GM19452 (cell line): ENCODE results near the gene SUCLG1.
A peak's percentile ranks its signal among the peaks of the same experiment; 100 is the strongest.
"Not testable (repeated sequence)": the region's sequence is repeated elsewhere in the genome, so short reads cannot be mapped to it uniquely, and the experiment has no call there.

Experiments used
- ATAC-seq: cut with Tn5 transposase; IDR thresholded peaks from one replicate; pipeline ENCODE4 v1.9.1; 2021; ENCODE audit not compliant: unreplicated experiment

Gene SUCLG1

DNA sequence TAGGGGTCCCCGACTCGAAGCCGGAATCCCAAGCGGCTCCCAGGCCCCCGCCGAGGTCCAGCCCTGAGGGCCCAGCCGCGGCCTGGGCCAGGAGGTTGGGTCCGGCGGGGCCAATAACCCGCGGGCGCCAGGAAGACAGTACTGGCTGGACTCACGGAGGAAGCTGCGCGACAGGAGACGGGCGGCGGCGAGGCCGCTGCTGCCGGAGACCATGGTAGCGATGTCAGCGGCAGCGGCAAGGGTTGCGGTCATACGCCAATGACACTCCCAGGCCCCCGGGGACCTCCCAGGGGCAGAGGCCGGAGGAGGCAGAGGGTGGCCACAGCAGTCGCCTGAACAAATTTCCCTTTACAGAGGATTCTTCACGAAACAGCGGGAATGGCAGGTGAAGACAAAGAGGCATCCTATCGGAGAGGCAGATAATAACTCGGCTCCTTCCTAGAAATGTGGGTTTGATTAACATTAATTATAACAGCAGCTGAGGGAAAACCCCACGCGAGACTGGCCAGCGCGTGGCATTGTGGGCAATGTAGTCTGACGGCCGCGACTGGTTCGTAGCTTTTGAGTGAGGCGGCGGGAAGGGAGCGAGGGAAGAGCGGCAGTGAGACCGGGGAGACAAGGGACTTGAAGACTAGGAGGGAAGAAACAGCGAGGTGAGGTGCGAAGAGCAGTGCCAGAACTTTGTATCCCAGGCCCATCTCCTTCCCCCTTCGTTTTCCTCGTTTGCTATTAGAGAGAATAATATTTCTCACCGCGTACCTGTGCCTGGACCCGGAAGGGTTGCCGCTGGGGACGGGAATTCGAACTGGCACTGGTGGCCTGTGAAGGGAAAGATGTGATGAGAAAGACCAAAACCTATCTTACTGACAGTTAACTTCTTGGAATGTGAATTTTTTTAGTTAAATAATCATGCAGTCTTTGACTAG, at the start of gene SUCLG1:
TSS of gene SUCLG1 (minus strand) at position 263 of the 926 bp plus-strand sequence. CDS start at position 252, 11 bp downstream.
- peak; percentile 96 for ATAC-seq

GRCh38 chr2:84498150-84498799, 39.2 kb upstream of the SUCLG1 start:
- no peak for ATAC-seq

DNA sequence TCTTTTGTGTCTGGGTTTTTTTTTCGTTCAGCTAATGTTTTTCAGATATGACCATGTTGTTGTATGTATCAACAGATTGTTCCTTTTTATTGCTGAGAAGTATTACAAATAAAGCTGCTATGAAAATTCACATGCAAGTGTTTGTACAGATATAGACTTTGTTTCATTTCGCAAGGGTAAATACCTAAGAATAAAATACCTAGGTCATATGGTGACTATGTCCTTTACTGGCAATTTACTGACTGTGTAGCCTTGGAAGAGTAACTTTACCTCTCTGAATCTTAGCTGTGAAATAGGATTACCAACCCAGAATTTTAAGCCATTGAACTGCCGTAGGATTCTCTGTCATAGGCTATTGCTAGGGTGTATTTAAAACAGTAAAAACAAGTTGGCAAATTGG, 38.2 kb upstream of the SUCLG1 start:
- ATAC-seq, result no peak

- no peak for ATAC-seq
These were observed 37.3 kb upstream of the SUCLG1 start for GRCh38 chr2:84496386-84496785.

- peak; percentile 79 for ATAC-seq
These were observed 36.6 kb upstream of the SUCLG1 start for GRCh38 chr2:84495539-84496146.

- no peak for ATAC-seq
These were observed 35.0 kb upstream of the SUCLG1 start for GRCh38 chr2:84494070-84494469.

DNA sequence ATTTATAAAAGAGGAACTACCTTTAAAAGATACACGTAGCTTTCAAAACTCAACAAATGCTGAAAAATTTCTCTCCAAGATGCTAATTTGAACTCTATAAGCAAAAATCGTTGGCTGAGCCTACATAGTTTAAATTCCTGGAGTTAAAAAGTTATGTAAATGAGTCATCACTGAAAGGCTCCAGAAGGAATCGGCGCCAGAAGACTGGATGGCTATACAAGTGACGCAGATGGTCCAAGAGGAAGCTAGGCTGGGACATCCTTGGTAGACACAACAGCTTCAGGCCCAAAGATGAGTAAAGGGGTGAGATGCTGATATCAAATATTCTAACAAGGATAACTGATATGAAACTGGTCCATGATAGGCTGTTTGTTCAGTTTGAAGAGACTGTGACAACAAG, 34.4 kb upstream of the SUCLG1 start:
- no peak for ATAC-seq

- no peak for ATAC-seq
These were observed 33.5 kb upstream of the SUCLG1 start for GRCh38 chr2:84492571-84492970.

- ATAC-seq, result no peak
These were observed 32.7 kb upstream of the SUCLG1 start for GRCh38 chr2:84491741-84492140.

DNA sequence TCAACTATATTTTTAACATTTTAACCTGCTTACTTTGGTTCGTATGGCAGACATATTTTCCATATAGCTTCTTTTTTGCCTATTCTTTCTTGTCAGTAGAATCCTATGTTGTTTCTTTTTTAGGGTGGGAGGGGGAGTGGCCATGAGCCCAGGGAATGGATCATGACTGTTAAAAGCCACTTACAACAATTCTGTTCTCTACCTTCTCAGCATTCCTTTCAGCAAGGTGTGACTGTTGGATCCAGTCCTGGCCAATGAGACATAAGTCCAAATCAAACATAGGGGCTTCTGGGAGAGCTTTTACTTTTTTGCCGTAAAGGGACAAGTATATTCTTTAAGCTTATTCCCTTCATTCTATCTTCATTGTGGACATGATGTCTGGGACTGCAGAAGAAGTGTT, 32.2 kb upstream of the SUCLG1 start:
- no peak for ATAC-seq

DNA sequence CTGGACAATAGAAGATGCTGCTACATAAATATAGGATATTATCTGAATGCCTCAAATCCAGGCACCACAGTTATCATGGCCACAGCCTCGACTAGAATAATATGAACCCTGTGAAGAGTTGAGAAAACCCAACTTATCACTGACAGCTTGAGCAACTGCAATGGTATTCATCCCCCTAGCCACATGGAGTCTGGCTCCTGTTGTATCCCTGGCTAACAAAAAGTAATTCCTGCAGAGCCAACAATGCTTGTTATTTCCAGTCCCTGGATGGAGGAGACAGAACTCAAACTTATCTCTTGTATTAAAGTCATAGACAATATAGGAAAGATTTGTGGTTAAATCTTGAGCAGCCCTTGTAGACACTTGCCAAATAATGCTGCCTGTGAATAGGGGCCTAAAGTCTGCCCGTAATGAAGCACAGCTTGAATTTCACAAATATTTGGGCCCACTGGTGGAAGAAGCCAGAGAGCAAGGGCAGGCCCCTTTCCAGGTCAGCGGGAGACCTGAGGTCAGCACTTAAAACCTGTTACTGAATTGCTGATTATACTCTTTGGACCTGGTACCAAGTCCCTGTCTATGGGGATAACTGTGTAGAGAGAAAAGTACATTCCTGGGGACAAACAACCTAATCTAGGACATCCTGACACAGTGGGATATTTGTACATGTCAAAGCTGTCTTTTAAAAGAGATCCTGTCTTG, 28.4 kb upstream of the SUCLG1 start:
- ATAC-seq, result no peak

DNA sequence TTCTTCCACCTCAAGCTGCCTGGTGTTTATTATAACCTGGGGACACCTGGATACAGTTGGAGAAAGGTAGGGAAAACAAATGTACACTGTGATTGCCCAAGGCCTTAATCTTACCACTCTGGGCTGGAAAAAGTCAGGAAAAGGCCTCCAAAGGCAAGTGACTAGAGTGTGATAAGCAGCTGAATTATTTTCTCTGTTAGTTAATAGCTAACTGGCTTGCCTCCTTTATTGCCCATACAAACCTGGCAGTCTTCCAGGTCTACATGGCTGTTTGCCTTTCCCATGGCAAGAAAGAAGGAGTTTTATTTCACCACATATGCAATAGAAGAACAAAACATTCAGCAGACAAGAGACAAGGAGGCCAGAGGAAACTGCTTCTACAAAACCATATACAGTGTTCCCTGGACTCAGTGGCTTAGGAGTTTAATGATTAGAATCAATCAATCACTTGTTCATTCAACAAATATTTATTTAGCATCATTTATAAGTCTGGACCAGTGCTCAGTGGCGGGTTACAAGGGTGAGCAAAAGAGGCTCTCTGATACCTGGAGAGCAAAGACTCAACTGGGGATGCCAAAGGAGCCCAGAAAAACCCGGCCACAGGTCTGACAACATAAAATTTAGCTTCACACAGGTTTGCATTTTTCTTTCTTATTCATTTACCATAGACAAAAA, 27.5 kb upstream of the SUCLG1 start:
- ATAC-seq, result no peak

GRCh38 chr2:84483320-84483719, 24.2 kb upstream of the SUCLG1 start:
- ATAC-seq, result no peak

DNA sequence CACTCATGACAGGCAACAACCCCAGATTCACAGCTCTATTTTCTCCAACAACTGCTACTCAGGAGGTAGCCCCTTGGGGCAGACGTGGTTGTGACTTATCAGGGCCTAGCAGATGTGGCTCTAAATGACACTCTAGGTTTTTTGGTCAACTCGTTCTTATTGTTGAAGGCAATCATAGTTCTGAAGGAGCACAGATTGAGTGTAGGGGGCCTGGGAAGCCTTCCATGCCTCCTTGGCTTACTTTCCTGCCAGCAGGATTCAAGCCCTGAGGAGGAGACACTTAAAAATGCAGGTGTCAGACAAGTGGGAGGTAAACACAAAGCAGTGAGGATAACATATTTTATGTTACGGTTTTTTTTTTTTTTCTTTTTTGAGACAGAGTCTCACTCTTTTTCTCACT, 23.5 kb upstream of the SUCLG1 start:
- no peak for ATAC-seq

GRCh38 chr2:84481702-84482101, 22.6 kb upstream of the SUCLG1 start:
- no peak for ATAC-seq

GRCh38 chr2:84478867-84479266, 19.8 kb upstream of the SUCLG1 start:
- ATAC-seq, result no peak

DNA sequence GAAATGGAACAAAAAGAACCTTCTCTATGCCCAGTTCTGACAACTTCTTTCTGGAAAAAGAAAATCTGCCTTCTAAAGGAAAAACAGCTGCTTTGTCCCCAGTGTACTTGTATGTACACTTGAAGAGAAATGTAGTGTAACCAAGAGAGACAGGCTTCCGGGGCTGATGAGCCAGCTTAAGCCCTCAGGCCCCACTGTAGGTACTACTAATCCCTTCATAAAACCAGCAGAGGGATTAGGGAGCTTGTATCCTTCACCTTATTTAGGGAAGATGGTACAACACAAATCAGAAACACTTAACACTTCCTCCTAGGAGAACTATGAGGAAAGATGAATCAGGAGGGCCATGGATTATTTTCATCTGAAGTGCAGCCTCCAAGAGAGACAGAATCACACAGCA, 18.8 kb upstream of the SUCLG1 start:
- ATAC-seq, result no peak

GRCh38 chr2:84474176-84474575, 15.1 kb upstream of the SUCLG1 start:
- ATAC-seq, result no peak

DNA sequence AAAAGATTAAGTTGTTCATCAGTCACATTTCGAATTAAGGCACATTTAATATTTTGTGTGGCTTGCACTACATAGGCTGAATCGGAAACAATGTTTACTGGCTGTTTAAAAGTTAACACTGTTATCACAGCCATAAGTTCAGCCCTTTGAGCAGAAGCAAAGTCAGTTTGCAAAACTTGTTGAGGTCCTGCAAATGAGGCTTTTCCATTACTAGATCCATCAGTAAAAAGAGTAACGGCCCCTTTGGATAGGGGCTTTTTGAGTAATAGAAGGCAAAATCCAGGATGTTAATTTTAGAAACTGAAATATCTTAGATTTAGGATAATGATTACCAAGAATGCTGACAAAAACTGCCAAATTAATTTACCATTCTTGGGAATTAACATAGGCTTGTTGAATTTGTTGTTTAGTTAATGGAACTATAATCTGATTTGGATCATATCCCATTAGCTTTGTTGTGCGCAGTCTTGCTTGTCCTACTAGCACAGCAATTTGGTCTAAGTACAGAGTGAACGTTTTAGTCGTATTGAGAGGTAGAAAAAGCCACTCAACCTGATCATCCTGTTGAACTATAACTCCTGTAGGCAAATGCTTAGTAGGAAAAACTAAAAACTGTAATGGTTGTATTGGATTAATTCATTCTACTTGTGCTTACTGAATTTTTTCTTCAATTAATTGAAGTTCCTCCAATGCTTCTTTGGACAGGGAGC, 13.9 kb upstream of the SUCLG1 start:
- ATAC-seq, result no peak

DNA sequence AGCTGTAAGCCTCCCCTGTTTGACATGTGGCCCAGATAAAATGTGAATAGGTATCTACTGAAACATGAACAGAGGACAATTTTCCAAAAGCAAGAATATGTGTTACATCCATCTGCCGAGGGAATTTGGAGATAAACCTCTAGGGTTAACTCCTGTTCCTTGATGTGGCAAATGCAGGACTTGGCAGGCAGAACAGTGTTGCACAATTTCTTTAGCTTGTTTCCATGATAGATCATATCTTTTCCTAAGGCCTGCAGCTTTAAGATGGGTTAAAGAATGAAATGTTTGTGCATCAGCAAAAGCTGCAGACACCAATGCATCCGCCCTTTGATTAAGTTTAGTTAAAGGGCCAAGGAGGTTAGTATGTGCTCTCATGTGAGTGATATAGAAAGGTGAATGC, 13.3 kb upstream of the SUCLG1 start:
- ATAC-seq, result not testable (repeated sequence)
